Sciatic nerve (tissue), 2 donors: ENCODE data around the gene SYNE2. TPM values are rescaled to one million over a fixed set of nuclear protein-coding genes. Genes with fewer than 3 reads are reported as not detected.
"Not testable (repeated sequence)": the region's sequence is repeated elsewhere in the genome, so short reads cannot be mapped to it uniquely, and the experiment has no call there.

Experiments used
- ATAC-seq: fragments of 200-7000 bp; cut with Tn5 transposase; one replicate; pipeline ENCODE4 v1.9.1; 2020; ENCODE audit warnings: mild to moderate bottlenecking, moderate library complexity
- DNase-seq: peaks from one replicate; pipeline ENCODE4 v3.0.0-alpha.2; 2020; ENCODE audit warnings: low spot score
- intact Hi-C: fragments of 100-400 bp; cut with DNase I; formaldehyde crosslinking; loops from one replicate; pipeline ENCODE4 v1.14.2; 2022
- total RNA-seq: library from RNA; stranded (reverse); fragmentation: NEBNext Ultra II Directional; extraction: Animal tissue kit (Norgen Biotek cat#: 25700); gene quantifications from one replicate; pipeline ENCODE4 v1.2.1, GENCODE V29; 2021
- donor health status: DM: no; HTN: no; CAD: no.
- donor health status: DM: no; HTN: no; CAD: no.

Gene SYNE2
- total RNA-seq, 1 donor from 2014 or later, result 172 TPM

DNA sequence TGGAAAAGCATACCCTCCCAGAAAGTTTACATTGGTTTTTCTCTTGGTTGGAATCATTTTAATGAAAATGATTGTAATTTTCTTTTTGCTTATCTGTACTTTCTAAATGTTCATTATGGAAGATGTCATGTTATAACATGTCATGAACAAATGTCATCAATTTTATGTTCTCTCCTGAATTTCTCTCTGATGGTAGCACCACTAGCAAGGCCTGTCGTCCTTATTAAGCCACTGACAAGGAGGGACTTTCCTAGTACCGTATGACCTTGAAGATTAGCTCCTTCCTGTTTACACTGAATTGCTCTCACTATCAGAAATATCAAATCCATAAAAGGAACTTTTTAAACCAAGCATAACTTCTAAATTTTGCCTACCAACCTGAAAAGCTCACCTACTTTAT lies 342.4 kb downstream of the SYNE2 start:
- ATAC-seq (no peak), DNase-seq (no peak)
- intact Hi-C loops, result no loop called here

DNA sequence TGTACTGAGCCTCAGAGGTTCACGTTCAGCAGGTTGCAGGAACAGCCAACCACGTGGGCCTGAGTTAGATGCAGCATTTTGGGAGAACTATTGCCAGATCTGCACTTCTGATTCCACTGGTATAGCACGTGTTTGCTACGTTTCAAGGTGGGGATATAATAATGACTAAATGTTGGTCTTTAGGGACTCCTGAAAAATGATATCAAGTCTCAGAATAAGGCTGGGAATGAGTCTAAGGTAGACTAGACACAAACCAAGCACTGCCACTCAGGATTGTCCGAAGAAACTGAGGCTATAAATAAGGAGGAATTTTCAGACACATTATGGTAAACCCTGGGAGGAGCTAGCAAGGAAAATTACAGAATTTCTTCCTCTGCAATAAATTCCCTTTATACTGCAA lies 343.3 kb downstream of the SYNE2 start:
- intact Hi-C loops, result no loop called here
- no peak for ATAC-seq
- DNase-seq, result no peak

DNA sequence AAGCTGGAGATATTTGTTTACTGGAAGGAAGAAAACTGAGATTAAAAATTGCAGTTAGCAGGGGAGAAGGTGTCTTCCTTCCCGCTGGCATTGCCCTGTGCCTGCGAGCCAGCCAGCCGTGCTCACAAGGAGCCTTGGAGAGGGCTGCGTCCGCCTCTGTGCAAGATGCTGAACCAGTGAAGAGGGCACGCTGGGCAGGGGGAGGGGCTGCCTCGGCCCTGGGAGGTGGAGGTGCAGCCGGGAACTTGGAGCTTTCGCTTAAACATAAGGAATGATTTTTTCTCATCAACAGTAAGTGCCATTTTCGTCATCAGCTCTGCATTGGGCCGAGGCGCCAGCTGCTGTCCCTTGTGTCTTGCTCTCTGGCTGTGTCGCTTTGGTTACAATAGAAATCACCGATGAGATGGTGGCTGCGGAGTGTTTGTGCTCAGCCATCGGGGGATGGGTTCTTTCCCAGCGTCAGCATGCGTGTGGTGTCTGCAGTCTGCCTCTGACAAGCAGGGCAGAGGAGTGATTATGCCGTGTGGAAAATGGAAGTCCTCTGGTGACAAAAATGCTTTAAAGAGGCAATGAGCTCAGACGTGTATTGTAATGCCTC lies 344.1 kb downstream of the SYNE2 start:
- ATAC-seq, result peak; percentile 72
- intact Hi-C loops, result no loop called here
- DNase-seq, result peak; percentile 66

DNA sequence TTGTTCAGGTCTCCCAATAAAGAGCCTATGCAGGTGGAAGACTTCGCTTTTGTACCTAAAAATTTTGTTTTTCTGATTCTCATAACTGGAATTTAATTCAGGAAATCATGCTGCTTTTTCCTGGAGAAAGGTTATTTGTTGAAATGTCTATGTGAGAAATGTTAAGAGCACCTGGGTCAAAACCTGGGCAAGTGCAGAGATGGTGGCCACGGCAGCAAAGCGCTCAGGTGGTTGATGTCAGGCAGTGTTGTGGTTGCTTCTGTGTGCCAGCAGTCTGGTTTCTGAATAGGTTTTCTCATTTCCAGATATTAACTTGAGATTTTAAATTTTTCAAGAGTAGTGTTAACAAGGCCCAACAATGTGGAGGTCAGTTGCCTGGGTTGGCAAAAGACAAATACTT lies 345.2 kb downstream of the SYNE2 start:
- ATAC-seq (no peak), DNase-seq (no peak)
- intact Hi-C loops, result no loop called here

DNA sequence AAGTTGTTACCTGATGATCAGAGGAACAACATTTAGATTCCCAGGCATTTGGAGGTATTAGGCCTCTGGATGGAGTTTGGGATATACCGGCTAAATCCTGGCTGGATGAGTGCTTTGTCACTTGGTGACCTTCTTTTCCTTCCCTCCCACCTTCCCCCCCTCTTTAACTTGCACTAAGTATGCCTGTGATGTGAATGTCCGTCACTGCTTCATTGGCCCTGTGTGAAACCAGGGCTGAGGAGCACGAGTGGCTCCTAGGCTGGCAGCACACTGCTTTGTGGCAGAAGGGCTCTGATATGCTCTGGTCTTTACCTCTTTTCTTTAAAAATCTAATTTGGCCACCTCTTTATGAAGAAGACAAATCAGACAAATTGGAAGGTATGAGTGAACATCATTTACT lies 345.7 kb downstream of the SYNE2 start:
- ATAC-seq (no peak), DNase-seq (no peak)
- intact Hi-C loops, result no loop called here

DNA sequence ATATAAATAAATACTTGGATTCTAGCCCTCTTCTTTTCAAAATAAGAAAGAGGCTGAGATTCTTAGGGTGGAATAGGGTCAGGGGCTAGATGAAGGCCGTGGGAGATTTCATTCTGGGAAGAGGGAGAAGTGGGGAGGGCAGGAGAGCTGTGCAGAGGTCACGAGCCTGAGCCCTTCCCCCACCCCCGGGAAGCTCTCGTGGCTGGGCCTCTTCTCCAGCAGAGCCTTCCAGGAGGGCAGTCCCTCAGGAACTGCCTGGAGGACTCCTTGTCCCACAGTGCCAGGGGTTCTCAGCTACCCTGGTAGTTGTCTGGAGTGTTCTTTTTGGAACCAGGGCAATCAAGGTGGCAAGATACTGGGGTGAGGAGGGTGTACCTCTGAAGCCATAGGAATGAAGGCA lies 347.4 kb downstream of the SYNE2 start:
- ATAC-seq (peak; percentile 71), DNase-seq (no peak)
- intact Hi-C loops, result no loop called here

DNA sequence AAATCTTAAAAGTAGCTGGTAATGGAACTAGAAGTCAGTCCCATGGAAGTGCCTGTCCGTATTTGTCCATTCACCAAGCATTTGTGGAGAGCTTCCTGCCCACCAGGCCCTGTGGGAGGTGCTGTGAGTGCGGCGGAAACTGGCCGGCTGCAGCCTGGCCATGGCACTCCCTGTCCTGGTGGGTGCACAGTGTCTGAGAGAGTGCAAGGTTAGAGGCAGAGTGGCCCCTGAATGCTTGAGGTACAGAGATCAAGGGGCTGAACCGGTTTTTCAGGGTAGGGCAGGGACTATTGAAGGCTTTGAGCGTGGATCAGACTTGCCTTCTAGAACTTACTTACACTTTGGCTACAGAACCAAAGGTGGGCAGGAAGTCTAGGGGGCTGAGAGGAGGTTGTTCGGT lies 348.5 kb downstream of the SYNE2 start:
- intact Hi-C loops, result no loop called here
- ATAC-seq, result no peak
- DNase-seq, result no peak

DNA sequence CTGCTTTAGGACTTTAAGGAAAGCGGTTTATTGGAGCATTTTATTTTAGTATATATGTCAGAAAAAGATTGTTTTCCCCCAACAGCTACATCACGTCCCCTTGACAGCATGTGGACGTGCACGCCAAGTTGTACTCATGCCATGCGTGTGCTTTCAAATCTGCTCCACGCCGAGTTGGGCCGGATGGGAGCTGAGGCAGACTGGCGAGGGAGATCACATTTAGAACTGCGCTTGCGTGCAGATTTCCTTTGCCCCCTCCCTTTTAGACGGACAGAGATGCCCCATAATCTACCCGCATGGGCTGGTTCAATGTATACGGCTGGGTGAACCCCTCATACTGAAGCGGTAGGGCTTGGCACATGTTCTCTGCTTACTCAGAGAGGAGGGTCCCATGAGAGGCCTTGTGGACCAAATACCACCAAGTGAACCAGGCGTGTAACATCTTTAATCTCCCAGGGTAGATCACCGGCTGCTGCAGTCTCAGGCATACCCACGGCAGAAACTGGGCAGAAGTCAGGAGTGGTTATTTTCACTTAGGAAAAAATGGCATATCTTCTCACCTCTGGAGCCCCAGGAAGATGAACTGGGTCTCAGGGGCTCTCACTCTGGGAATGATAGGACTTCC lies 349.2 kb downstream of the SYNE2 start:
- intact Hi-C loops, result no loop called here

DNA sequence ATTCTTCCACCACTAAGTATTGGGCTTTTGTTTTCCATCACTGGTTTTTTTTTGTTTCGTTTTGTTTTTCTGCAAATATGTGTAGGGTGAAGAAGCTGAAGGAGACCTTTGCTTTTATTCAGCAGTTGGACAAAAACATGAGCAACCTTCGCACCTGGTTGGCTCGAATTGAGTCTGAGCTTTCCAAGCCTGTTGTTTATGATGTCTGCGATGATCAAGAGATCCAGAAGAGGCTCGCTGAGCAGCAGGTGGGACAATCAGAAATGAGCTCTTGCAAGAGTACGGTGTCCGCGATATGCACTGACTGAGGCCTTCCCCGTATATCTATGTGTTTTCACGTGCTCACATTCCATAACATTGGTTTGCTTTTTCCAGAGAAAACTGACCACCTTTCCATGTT lies 349.9 kb downstream of the SYNE2 start:
- ATAC-seq (no peak), DNase-seq (no peak)
- intact Hi-C loops, result no loop called here

More for the DNA sequence above, 349.2 kb downstream of the SYNE2 start:
- no peak for DNase-seq
- ATAC-seq, result no peak

DNA sequence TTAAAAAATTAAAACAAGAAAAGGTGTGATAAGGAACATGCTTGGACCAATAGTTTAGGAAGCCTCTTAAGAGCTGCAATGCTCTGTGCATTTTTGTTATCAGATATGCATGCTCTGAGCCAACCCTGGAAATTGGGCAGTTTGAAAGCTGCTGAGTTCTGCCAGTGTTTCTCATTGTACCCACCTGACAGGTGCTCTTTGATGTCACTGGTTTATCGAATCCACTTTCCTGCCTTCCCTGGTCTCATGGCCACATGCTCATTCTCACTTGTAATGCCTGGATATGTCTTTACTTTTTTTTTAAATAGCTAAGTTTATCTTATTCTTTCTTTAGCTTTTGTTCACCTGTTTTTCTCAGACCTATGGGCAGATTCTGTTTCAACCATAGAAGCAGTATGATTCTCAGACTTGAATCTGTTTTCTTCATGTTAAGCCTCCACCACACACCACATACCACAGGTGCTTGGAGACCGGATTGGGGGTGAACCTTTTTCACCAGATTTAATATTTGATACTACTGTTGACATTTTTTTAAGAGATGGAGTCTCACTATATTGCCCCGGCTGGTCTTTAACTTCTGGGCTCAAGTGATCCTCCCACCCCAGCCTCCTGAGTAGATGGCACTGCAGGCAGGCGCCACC lies 350.7 kb downstream of the SYNE2 start:
- DNase-seq (no peak), ATAC-seq (no peak)
- intact Hi-C loops, result no loop called here

DNA sequence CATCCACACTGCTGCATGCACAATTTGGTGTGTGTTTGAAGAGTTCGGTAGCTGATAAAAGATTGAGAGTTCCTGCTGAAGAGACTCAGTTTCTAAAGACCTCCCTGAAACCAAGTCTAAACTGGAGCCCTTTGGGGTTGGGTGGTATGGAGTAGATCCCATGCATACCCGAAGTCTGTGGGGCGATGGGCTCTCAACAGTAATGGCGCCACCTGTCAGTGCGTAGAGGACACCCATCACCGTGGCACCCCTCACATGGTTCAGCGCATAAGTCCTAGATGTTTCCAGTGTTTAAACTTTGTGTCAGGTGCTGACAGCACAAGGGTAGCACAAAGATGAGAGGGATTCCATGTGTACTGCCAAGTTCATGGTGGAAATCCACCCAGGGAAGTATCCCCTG lies 355.5 kb downstream of the SYNE2 start:
- intact Hi-C loops, result no loop called here
- DNase-seq (no peak), ATAC-seq (no peak)

DNA sequence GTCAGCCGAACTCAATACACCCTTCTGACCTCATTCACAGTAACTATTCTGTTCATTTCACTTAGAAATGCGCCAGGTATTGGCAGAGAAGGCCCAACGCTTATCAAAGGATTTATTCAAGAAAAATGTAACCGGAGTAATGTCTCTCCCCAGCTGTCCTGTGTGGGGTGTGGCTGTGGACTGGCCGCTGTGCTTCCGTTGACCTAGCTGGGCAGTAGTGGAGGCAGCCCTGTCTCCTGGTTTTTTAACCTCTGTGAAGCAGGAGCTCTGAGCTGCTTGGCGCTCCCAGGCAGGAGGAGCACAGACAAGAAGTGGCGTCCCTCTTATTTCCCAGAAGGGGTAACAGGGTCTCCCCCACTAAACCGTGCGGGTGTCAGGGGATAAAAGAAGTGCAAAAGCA lies 356.2 kb downstream of the SYNE2 start:
- intact Hi-C loops, result no loop called here
- DNase-seq (no peak), ATAC-seq (peak; percentile 61)

DNA sequence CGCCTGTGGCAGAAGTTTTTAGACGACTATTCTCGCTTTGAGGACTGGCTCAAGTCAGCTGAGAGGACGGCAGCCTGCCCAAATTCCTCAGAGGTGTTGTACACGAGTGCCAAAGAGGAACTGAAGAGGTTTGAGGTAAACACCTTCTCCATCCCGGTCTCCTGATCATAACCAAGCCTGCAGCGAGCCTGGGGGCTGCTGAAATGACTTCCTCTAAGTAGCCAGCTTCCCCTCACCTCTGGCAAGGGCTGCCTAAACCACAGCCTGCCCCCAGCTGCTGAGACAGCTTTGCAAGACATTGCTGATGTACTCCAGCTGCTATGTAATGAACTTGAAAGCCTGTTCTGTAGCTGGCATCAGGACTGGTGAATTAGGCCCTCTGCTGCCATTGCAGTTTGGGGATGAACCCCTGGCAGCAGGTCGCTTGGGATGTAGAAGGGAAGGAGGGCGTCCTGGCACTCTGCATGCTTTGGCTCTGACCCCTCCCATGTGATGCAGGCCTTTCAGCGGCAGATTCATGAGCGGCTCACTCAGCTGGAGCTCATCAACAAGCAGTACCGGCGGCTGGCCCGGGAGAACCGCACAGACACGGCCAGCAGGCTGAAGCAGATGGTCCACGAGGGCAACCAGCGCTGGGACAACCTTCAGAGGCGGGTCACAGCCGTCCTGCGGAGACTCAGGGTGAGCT lies 356.8 kb downstream of the SYNE2 start:
- intact Hi-C loops, result no loop called here
- DNase-seq (no peak), ATAC-seq (peak; percentile 70)

DNA sequence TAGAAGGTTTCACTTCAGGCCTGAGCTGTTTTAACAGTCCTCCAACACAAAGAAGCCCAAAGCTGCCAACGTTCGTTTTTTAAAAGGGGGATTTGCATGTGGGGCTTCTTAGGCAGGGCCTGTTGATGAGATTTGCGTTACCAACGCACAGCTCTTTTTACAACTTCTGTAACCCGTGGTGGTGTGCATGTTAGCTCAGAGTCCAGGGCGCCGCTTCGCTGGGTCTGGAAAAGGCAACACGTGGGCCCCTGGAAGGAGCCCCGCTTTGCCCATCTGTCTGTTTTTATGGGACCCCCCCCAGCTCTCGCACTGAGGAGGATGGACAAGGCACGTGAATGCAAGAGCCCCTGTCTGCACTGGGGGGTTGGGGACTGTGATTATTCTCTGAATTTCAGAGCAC lies 357.4 kb downstream of the SYNE2 start:
- ATAC-seq, result no peak
- intact Hi-C loops, result no loop called here
- no peak for DNase-seq

DNA sequence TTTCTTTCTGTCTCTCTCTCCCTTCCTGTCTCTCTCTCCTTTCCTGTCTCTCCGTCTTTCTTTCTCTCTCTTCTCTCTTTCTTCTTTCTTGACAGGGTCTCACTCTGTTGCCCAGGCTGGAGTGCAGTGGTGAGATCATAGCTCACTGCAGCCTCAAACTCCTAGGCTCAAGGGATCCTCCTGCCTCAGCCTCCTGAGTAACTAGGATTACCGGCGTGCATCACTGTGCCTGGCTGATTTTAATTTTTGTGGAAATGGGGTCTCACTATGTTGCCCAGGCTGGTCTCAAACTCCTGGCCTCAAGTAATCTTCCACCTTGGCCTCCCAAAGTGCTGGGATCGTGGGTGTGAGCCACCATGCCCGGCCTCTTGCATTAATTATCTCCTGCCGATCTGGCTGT lies 358.1 kb downstream of the SYNE2 start:
- ATAC-seq, intact Hi-C loops, DNase-seq: not testable (repeated sequence)

DNA sequence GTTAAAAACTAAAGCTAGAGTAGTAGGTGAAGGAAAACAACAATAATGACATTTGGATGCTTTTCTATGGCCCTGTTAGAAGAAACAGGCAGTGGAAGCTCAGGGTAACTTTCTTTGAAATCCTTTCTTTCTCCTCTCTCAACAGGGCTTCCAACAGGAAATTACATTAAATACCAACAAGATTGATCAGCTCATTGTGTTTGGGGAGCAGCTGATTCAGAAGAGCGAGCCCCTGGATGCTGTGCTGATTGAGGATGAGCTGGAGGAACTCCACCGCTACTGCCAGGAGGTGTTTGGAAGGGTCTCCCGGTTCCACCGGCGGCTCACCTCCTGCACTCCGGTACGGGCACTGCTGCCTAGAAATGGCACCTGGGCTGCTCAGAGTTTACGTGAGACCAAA lies 359.9 kb downstream of the SYNE2 start:
- DNase-seq (no peak), ATAC-seq (no peak)
- intact Hi-C loops, result no loop called here

DNA sequence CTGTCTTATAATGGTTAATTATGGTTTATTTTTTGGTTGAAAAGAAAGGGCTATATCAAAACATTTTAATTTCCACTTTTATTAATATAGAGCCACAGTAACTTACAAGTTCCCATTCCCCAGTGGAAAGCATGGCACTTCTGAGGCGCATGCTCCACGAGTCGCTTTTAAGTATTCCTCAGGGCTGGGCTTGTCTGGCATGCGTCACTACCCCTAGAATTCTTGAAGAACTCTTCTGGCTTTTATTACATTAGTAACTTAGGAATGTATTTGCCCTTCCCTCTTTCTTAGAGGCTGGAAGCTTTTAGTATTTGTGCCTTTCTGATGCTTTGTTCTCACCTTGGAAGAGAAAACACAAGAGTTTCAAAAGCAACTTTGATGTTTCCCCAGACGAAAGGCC lies 360.3 kb downstream of the SYNE2 start:
- intact Hi-C loops, result no loop called here
- ATAC-seq, result no peak
- no peak for DNase-seq

DNA sequence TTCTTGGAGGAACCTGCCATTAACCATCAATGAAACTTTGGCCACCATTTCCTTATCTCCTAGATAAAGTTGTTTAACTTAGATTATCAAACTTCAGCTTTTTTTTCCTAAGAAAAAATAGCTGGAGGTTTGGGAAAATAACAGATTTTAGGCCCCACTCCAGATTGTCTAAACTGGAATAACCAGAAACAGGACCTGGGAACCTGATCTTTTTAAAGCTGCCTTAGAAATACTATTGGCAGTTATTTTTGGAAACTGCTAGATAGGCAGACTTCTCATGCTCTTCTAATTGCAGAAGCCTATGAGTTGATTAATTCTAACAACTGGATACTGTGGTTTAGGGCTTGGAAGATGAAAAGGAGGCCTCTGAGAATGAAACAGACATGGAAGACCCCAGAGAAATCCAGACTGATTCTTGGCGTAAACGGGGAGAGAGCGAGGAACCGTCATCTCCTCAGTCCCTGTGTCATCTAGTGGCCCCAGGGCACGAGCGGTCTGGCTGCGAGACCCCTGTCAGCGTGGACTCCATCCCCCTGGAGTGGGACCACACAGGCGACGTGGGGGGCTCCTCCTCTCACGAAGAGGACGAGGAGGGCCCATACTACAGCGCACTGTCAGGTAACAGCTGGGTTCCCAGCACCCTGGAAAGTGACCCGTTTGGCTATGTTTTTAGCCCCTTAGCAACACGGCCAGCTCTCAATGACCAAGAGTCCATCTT lies 361.2 kb downstream of the SYNE2 start:
- intact Hi-C loops, result no loop called here
- ATAC-seq (no peak), DNase-seq (no peak)

DNA sequence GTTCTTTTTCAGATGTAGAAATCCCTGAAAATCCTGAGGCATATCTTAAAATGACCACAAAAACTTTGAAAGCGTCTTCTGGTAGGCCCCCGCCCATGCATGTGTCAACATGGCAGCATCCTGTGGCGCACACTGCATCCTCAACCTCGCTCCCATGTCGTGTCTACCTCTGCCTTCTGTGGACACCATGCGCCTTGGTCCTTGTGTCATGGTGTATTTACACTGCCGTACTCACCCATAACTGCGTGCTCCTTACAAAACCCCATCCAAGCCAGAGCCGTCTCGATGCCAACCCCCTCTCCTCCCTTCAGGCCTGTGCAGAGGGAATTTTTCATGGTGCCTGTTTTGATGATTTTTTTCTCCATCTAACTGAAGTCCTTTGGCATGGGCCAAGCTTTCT lies 362.5 kb downstream of the SYNE2 start:
- DNase-seq (no peak), ATAC-seq (no peak)
- intact Hi-C loops, result no loop called here

DNA sequence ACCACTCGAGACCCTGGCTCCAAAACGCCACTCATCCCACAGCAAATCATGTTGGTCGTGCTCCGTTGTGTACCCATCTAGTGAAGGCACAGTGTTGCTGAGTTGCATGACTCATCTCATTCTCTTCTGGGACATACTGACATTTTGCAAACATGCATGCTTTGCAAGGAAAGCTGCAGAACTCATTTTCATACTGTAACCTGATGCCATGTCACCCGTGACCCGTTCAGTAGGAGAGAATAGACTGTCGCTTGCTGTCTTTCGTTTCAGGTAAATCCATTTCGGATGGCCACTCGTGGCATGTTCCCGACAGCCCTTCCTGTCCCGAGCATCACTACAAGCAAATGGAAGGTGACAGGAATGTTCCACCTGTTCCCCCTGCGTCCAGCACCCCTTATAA lies 363.2 kb downstream of the SYNE2 start:
- intact Hi-C loops, result no loop called here
- ATAC-seq (no peak), DNase-seq (no peak)
